Activated B cell treated with CpG ODN at 0.5 μM for 24 hours (primary cell): ENCODE results near the gene PFN4. TPM values are rescaled to one million over a fixed set of nuclear protein-coding genes. Genes with fewer than 3 reads are reported as not detected.

Experiments
- ATAC-seq: fragments of 200-7000 bp; cut with Tn5 transposase; one replicate; pipeline ENCODE4 v1.10.0; 2021; ENCODE audit warnings: low read depth, mild to moderate bottlenecking, moderate library complexity
- CTCF ChIA-PET: fragments of 350-600 bp; sonication (Branson Sonifier 250); formaldehyde crosslinking; loops from one replicate; lab custom pipeline; 2021; ENCODE audit warnings: antibody characterized with exemption; lab: Charles Lee
- POLR2A ChIA-PET: fragments of 350-600 bp; sonication (Branson Sonifier 250); formaldehyde crosslinking; loops from one replicate; lab custom pipeline; 2021; ENCODE audit warnings: antibody characterized with exemption; lab: Charles Lee
- DNase-seq: peaks from one replicate; pipeline ENCODE4 v3.0.0; 2022
- H3K27ac Mint-ChIP-seq: one replicate; pipeline ENCODE4 v1.8.0; 2020; ENCODE audit warnings: mixed read lengths
- H3K27me3 Mint-ChIP-seq: one replicate; pipeline ENCODE4 v1.8.0; 2021; ENCODE audit warnings: mixed read lengths
- H3K36me3 Mint-ChIP-seq: one replicate; pipeline ENCODE4 v1.8.0; 2021; ENCODE audit warnings: low read depth, mixed read lengths
- H3K4me1 Mint-ChIP-seq: one replicate; pipeline ENCODE4 v1.8.0; 2021; ENCODE audit warnings: mixed read lengths
- H3K4me3 Mint-ChIP-seq: one replicate; pipeline ENCODE4 v1.8.0; 2020; ENCODE audit warnings: mild to moderate bottlenecking, mixed read lengths
- H3K9me3 Mint-ChIP-seq: one replicate; pipeline ENCODE4 v1.8.0; 2020; ENCODE audit warnings: mixed read lengths
- intact Hi-C: fragments of 100-400 bp; cut with micrococcal nuclease; formaldehyde crosslinking; loops from one replicate; pipeline ENCODE4 v1.15.1; 2024
- total RNA-seq: library from RNA; stranded (reverse); gene quantifications from 2 replicates; pipeline ENCODE4 v1.2.3, GENCODE V29; 2022
- TF ChIP-seq, protein P1 (sequence below): fragments of 200-600 bp; IDR thresholded peaks from one replicate; pipeline ENCODE4 v1.8.0; 2022; ENCODE audit warnings: antibody characterized with exemption, mild to moderate bottlenecking

PFN4 gene
- total RNA-seq, 1 donor from 2014 or later: 0.60 TPM

GRCh38 chr2:24083567-24084385 lies 39.4 kb downstream of the PFN4 start:
- peaks cover 16% of the 10 kb centered on the region for H3K4me1 Mint-ChIP-seq
- intact Hi-C loops: loop anchor here (1.0 to 10.0 kb wide), 9 partner anchors 7 to 449 kb away; partner anchors contain the start of genes ATAD2B, FAM228B, PFN4 and SF3B6
- POLR2A ChIA-PET: interaction anchor here (0.7 to 4.0 kb wide), 11 partner anchors 8 to 259 kb away, joined by 3 to 53 read pairs (median 5); partner anchors contain the start of genes ATAD2B, FAM228B, SF3B6 and WDCP

DNA sequence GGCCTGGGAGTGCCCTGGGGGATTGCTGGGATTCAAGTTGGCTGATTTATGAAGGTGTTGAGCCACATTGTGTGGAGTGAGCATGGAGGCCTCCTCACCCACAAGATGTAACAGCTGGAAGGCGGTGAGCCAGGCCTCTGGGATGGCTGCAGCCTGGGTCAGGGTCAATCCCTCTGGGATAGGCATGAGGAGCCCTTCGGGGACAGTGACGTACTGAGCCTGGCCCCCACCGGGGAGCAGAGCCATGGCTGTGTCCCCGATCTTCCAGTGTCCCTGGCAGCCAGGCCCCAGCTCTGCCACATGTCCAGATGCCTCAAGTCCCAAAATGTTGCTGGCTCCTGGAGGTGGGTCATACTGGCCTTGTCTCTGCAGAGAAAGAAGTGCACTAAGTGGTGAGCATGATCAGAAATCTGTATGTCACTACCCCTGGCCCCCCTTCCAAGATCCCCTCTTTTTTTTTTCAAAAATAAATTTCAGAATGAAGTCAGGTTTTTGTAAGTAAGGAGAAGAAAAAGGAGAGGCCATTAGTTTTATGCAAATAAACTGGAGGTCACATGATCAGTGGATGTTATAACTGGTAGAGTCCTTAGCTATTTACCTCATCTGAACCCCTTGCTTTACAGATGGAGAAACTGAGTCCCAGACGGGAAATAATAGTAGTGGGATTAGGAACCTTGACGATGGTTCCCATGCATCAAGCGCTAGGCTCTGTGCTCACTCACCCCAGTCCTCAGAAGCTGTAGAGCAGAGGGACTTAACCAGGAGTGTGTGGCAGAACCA lies 40.2 kb downstream of the PFN4 start:
- Mint-ChIP-seq H3K4me1 (peaks cover 16% of the 10 kb centered on the region), H3K27me3 (no peaks in the 10 kb centered on the region), H3K9me3 (no peaks in the 10 kb centered on the region), H3K4me3 (peak overlapping the region; percentile 92), H3K36me3 (peaks cover 13% of the 10 kb centered on the region), H3K27ac (peak overlapping the region; percentile 92)
- ChIA-PET POLR2A (interaction anchor here (0.7 to 4.0 kb wide), 4 partner anchors 36 to 258 kb away, joined by 3 to 53 read pairs (median 12); partner anchors contain the start of genes ATAD2B and WDCP), CTCF (interaction anchor here (0.6 to 4.0 kb wide), 11 partner anchors 10 to 257 kb away, joined by 3 to 86 read pairs (median 3); partner anchors contain the start of gene ATAD2B)
- ATAC-seq (no peak), DNase-seq (no peak)
- intact Hi-C loops: loop anchor here (5.0 to 10.0 kb wide), 2 partner anchors 216 to 448 kb away; no protein-coding TSS in a partner anchor
- TF ChIP-seq, protein P1, sequence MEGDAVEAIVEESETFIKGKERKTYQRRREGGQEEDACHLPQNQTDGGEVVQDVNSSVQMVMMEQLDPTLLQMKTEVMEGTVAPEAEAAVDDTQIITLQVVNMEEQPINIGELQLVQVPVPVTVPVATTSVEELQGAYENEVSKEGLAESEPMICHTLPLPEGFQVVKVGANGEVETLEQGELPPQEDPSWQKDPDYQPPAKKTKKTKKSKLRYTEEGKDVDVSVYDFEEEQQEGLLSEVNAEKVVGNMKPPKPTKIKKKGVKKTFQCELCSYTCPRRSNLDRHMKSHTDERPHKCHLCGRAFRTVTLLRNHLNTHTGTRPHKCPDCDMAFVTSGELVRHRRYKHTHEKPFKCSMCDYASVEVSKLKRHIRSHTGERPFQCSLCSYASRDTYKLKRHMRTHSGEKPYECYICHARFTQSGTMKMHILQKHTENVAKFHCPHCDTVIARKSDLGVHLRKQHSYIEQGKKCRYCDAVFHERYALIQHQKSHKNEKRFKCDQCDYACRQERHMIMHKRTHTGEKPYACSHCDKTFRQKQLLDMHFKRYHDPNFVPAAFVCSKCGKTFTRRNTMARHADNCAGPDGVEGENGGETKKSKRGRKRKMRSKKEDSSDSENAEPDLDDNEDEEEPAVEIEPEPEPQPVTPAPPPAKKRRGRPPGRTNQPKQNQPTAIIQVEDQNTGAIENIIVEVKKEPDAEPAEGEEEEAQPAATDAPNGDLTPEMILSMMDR: no peak

More at GRCh38 chr2:24083567-24084385, 39.4 kb downstream of the PFN4 start:
- TF ChIP-seq, protein P1: no peak
- CTCF ChIA-PET: interaction anchor here (0.6 to 4.0 kb wide), 23 partner anchors 8 to 280 kb away, joined by 3 to 86 read pairs (median 4); partner anchors contain the start of genes ATAD2B and SF3B6
- DNase-seq (no peak), ATAC-seq (peak; percentile 82)
- H3K27ac Mint-ChIP-seq: peak overlapping the region; percentile 92
- peak overlapping the region; percentile 92 for H3K4me3 Mint-ChIP-seq
- no peaks in the 10 kb centered on the region for H3K27me3 Mint-ChIP-seq
- no peaks in the 10 kb centered on the region for H3K9me3 Mint-ChIP-seq
- peaks cover 13% of the 10 kb centered on the region for H3K36me3 Mint-ChIP-seq

GRCh38 chr2:24080701-24081100 lies 42.4 kb downstream of the PFN4 start:
- intact Hi-C loops: loop anchor here (5.0 to 10.0 kb wide), 2 partner anchors 213 to 446 kb away; no protein-coding TSS in a partner anchor
- TF ChIP-seq, protein P1: no peak
- POLR2A ChIA-PET: no interaction called here
- peaks cover 28% of the 10 kb centered on the region for H3K4me1 Mint-ChIP-seq
- no peak overlapping the region for H3K27ac Mint-ChIP-seq
- H3K36me3 Mint-ChIP-seq: peaks cover 20% of the 10 kb centered on the region
- H3K9me3 Mint-ChIP-seq: no peaks in the 10 kb centered on the region
- H3K27me3 Mint-ChIP-seq: no peaks in the 10 kb centered on the region
- DNase-seq (no peak), ATAC-seq (no peak)
- H3K4me3 Mint-ChIP-seq: no peak overlapping the region
- CTCF ChIA-PET: no interaction called here

DNA sequence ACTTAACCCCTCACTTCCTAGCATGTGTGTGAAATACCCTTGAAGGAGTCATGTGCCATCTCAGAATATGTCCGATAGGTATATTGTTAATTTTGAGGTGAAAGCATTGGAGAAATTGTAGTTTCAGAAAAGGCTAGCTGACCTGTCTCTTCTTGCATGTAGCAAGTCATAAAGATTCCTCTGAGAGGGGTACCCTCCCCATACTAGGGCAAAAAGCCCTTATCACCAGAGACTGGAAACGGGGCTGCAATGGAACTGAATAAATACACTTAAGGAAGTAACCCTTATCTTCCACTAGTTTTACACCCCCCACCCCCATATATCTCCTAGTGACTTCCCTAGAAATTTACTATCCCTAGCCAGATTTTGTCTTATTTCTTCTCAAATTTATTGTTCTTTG lies 45.3 kb downstream of the PFN4 start:
- peaks cover 25% of the 10 kb centered on the region for H3K4me1 Mint-ChIP-seq
- DNase-seq (no peak), ATAC-seq (no peak)
- no peaks in the 10 kb centered on the region for H3K27me3 Mint-ChIP-seq
- ChIA-PET CTCF (interaction anchor here (2.1 kb wide), 1 partner anchor 151 kb away, joined by 15 read pairs; the partner anchor contains the start of gene ATAD2B), POLR2A (interaction anchor here (0.6 to 3.1 kb wide), 2 partner anchors 150 to 220 kb away, joined by 3 to 111 read pairs; partner anchors contain the start of gene ATAD2B)
- intact Hi-C loops: loop anchor here (5.0 kb wide), 2 partner anchors 714 to 1954 kb away; partner anchors contain the start of genes CENPO, PTRHD1 and RAB10
- no peaks in the 10 kb centered on the region for H3K9me3 Mint-ChIP-seq
- H3K36me3 Mint-ChIP-seq: peaks cover 35% of the 10 kb centered on the region
- H3K27ac Mint-ChIP-seq: peak overlapping the region; percentile 99
- TF ChIP-seq, protein P1: no peak
- H3K4me3 Mint-ChIP-seq: peak overlapping the region; percentile 100
